Activated T-cell treated with anti-CD3 and anti-CD28 coated beads for 48 hours (primary cell): ENCODE measurements around the gene MPP1.
"Not testable (repeated sequence)": the region's sequence is repeated elsewhere in the genome, so short reads cannot be mapped to it uniquely, and the experiment has no call there.

Source experiments
- DNase-seq: peaks from one replicate; pipeline ENCODE4 v3.0.0-alpha.2; 2020; ENCODE audit warnings: low read depth

The MPP1 gene

GRCh38 chrX:154804957-154805695, at the start of gene MPP1:
TSS of gene MPP1 (minus strand) at chrX:154805485. CDS start at chrX:154805373, 112 bp downstream.
- DNase-seq, result peak; percentile 72

GRCh38 chrX:154850957-154851611, 45.8 kb upstream of the MPP1 start:
- DNase-seq, result no peak

- DNase-seq, result no peak
Measured at GRCh38 chrX:154840856-154841255, 35.6 kb upstream of the MPP1 start.

GRCh38 chrX:154836163-154836562, 30.9 kb upstream of the MPP1 start:
- DNase-seq, result no peak

- no peak for DNase-seq
Measured at GRCh38 chrX:154834562-154834961, 29.3 kb upstream of the MPP1 start, which contains the start of gene SMIM9. TSS of gene SMIM9 (minus strand) at chrX:154834662. CDS start at chrX:154830856, 3,806 bp downstream.

GRCh38 chrX:154833746-154834274, 28.5 kb upstream of the MPP1 start:
- no peak for DNase-seq

- DNase-seq, result no peak
Measured at GRCh38 chrX:154829926-154830442, 24.7 kb upstream of the MPP1 start.

GRCh38 chrX:154829134-154829533, 23.8 kb upstream of the MPP1 start:
- DNase-seq, result no peak

- no peak for DNase-seq
Measured at GRCh38 chrX:154828016-154828408, 22.7 kb upstream of the MPP1 start.

GRCh38 chrX:154827194-154828015, 22.1 kb upstream of the MPP1 start:
- DNase-seq, result no peak

GRCh38 chrX:154825586-154825985, 20.3 kb upstream of the MPP1 start:
- not testable (repeated sequence) for DNase-seq

GRCh38 chrX:154824638-154825037, 19.4 kb upstream of the MPP1 start:
- no peak for DNase-seq

- DNase-seq, result no peak
Measured at GRCh38 chrX:154822029-154822428, 16.7 kb upstream of the MPP1 start.

GRCh38 chrX:154821523-154821922, 16.2 kb upstream of the MPP1 start:
- no peak for DNase-seq

GRCh38 chrX:154819771-154820341, 14.6 kb upstream of the MPP1 start:
- no peak for DNase-seq

- no peak for DNase-seq
Measured at GRCh38 chrX:154818916-154819770, 13.9 kb upstream of the MPP1 start.

- DNase-seq, result not testable (repeated sequence)
Measured at GRCh38 chrX:154817048-154817618, 11.8 kb upstream of the MPP1 start.

- DNase-seq, result not testable (repeated sequence)
Measured at GRCh38 chrX:154816326-154816898, 11.1 kb upstream of the MPP1 start.

GRCh38 chrX:154815274-154815818, 10.1 kb upstream of the MPP1 start:
- DNase-seq, result no peak

- no peak for DNase-seq
Measured at GRCh38 chrX:154813801-154814200, 8.5 kb upstream of the MPP1 start.
